SU-DHL-6 (cell line): ENCODE results near the gene ZNF532.

Experiments used
- EZH2phosphoT487 ChIP-seq: fragments of 200-600 bp; sonication (generic), shearing (Covaris generic); conservative IDR thresholded peaks from 2 replicates; pipeline ENCODE4 v1.6.1; 2018; ENCODE audit warnings: mild to moderate bottlenecking, antibody characterized with exemption, low read length, moderate library complexity, mixed read lengths
- TF ChIP-seq, protein P1 (sequence below): fragments of 200-600 bp; sonication (generic); IDR thresholded peaks from one replicate; pipeline ENCODE4 v1.5.1; 2017; ENCODE audit warnings: antibody characterized with exemption, mild to moderate bottlenecking, low read length, moderate library complexity; ENCODE audit not compliant: insufficient read depth, poor library complexity, severe bottlenecking

DNA sequence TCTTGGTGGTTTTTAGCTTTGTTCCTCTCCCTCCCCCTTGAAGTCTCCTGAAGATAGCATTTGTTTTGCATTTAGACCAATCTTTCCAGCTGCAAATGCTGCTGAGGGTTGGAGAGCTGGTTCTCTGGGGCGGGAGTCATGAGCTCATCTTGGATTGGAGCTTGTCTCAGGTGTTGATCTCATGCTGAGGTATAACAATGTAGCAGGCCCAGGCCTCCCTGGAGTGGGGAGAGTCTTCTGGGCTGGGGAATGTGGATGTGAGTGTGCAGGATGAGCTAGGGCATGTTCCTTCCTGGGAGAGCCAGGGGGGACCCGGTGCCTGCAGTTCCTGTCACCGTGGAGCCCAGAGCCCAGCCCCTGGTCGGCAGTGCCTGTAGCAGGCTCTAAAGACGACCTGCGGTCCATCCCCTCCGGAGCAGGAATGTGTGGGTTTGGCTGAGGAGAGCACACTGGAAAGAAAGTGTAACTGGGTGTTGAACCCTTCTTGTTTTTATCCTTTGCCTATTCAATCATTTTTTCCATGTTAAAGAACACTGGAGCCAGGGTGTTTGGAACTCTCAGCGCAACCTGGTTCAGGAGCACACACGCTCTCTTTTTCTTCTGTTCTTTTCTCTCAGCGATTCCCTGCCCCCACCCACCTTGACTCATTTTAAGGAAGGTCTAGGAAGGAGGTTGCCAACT is 2.7 kb downstream of the ZNF532 start:
- TF ChIP-seq, protein P1, sequence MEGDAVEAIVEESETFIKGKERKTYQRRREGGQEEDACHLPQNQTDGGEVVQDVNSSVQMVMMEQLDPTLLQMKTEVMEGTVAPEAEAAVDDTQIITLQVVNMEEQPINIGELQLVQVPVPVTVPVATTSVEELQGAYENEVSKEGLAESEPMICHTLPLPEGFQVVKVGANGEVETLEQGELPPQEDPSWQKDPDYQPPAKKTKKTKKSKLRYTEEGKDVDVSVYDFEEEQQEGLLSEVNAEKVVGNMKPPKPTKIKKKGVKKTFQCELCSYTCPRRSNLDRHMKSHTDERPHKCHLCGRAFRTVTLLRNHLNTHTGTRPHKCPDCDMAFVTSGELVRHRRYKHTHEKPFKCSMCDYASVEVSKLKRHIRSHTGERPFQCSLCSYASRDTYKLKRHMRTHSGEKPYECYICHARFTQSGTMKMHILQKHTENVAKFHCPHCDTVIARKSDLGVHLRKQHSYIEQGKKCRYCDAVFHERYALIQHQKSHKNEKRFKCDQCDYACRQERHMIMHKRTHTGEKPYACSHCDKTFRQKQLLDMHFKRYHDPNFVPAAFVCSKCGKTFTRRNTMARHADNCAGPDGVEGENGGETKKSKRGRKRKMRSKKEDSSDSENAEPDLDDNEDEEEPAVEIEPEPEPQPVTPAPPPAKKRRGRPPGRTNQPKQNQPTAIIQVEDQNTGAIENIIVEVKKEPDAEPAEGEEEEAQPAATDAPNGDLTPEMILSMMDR, result no peak
- TF ChIP-seq EZH2phosphoT487, result no peak
